Measurements from ENCODE around the gene SF1.

The SF1 gene

DNA sequence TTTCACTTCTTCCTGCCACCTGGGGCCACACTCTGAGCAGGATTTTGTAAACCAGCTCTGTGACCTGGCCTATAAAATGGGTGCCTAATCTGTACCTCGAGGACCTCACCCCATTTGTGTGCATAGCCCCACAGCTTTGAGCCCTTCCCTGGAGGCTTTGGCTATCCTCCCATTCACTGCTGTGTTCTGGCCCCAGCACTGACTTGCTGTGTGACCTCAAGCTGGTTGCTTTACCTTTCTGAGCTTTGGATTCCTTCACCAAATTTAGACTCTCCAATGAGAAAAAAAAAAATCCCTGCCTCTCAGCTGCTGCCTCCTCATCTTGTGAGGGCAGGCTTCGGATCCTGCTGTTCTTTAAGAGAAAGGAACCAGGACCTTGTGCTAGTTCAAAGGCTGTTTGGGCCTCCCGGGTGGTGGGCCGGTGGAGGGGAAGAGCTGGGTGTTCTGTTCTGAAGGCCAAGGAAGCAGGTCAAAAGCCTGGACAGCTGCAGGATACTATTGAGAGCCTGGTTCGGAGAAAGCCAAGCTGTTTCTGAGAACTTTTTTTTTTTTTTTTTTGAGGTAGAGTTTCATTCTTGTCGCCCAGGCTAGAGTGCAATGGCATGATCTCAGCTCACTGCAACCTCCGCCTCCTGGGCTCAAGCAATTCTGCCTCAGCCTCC is 17.5 kb downstream of the SF1 start:
- no peak for DNase-seq

DNA sequence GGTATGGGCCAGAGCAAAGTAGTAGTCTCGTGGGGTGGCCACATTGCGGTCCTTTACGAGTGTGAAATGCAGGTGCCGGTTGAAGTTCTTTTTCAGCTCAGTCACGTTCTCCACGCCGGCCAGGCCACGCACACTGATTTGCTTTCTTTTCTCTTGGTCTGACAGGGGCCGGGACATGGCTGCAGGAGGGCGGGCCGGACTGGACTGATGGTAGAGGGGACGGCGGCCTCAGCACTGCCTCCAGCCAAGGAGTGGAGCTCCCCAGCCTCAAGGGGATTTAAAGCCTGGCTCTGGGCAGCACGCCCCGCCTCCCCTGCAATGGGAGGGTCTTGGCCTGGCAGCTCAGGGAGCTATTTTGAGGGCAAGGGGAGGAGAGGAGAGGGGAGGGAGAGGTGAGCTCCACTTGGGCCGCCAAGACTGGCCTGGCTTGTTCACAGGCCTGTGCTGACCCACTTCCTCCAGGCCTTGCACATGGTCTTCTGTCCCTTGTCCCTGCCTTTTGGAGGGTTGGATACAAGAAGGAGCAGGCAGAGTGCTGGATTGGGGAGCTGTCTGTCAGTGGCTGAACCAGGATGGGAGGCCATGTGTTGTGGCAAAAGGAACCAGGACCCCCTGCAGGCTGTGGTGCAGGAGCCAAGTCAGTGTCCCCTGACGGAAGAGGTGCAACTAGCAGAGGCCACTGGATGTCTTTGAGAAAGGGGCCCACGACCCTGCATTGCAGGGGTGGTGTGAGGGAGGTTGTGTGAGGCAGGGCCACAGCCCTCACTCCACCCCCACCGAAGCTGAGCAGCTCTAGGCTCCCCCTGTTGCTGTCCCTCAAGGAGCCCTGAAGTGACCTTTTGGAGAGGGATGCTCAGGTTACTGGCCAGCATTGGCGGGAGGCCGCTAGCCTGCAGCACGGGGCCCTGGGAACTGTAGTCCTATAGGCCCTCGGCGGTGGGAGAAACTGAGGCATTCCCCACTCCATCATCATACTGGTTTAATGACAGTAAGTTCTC is 18.3 kb downstream of the SF1 start, which contains the start of gene PYGM:
Gene PYGM, minus strand, starts transcription at position 253 of the 998 bp plus-strand sequence. Its CDS starts 76 bp downstream, at position 177.
- DNase-seq = no peak

DNA sequence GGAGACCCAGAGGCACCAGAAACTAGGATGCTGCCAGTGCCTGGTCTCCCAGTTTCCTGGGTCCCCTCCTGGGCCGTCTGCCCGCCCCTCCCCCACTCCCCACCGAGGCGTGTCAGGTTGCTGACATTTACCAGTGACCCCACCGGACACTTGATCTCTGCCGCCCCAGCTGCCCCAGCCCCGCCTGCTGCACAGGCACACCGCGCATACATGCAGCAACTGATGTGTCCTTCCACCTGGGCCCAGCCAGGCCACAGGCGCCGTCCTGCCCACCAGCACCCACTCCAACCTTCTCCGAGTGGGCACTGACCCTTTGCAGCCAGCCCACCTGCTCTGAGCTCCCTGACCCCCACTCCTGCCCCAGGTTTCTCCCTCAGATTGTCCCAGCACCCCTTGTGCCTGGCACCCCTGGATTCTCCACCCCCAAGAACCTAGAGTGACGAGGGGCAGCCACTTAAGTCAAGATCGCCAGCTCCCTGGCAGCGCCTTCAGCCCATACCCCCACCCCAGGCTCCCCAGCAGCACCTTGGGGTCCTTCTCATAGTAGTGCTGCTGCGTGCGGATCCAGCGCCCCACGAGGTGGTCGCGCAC is 19.1 kb downstream of the SF1 start:
- no peak for DNase-seq

DNA sequence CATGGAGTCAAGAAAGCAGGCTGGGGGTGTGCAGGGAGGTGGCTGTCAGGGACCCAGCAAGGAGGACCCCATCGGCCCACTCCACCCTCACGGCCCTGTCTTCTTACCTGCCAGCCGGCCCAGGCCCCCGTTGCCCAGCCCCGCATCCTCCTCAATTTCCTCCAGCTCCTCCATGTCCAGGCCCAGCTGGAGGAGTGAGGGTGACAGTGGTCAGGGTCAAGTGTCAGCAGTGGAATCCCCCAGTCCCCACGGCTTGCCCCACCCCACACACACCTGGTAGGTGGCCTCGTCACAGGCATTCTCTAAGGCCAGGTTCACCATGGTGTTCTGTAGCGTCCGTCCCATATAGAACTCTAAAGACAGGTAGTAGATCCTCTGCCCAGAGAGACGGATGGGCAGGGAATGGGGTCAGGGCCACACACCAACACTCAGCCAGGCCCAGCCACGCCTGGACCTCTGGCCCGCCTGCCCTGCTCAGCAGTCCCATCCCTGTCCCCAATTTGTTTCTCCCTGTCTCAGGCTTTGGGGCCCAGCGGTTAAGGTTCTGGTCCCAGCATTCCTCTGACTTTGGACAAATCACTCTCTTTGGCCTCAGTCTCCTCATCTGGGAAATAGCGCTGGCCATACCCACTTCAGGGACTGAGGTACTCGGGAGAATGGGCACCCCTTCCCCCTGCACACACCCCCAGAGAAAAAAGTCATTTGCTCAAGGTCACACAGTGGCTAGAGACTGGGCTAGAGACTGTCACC is 19.8 kb downstream of the SF1 start:
- no peak for DNase-seq

DNA sequence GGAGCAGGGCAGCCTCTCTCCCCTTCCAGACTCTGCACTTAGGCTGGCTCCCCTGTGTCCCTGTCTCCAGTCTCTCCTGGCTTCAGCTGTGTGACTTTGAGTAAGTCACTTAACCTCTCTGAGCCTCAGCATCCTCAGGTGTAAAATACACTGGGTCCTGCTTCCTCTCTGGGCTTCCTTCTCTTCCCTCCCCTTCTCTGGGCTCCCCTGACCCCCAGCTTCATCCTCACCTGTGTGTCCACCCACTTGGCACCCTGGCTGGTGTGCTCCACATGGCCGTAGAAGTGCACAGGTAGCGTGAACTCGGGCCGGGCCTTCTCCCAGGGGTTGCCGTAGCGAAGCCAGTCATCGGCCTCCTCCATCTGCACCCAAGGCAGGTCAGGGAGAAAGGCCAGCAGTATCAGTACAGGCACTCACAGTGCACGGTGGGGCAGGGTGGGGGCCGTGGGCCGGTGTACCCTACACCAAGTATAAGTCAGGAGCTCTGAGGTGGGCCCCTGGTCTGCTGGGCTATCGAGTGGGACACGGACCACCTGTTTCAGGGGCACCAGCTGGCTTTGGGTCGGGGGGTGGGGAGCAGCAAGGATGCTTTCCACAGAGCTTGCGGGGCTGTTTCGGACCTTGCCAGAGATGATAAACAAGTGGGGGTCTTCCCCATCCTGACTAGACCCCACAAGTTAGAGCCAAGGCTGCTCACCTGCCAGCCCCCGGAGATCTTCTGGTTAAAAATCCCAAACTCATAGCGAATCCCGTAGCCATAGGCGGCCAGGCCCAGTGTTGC is 20.6 kb downstream of the SF1 start:
- DNase-seq = no peak

DNA sequence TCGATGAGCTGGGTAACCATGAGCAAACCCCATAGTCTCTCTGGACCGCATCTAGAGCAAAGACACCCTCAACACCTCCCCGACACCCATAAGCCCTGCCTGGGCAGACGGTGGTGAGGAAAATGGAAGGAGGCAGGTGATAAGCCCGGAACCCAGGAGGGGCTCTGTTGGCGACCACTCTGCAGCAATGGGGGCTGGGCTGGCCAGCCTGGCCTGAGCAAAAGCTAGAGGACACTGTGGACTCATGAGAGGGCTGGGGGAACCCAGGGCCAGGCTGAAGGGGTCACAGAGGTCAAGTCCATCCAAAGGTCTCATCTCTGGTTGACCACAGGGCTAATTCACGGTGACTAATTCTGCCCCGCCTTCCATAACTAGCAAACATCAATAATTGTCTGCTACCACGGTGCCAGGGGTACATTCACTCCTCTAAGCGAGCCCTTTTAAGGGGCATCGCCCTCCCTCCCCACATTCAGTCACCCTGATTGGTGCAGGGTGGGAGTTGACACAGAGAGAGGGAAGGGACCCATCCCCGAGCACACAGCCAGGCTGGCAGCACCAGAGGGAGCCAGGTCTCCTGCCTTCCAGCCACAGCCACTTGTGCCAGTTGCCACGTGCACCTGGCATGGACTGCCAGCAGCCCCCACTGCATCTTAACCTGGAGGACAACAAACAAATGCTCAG is 22.5 kb downstream of the SF1 start:
- DNase-seq = no peak

DNA sequence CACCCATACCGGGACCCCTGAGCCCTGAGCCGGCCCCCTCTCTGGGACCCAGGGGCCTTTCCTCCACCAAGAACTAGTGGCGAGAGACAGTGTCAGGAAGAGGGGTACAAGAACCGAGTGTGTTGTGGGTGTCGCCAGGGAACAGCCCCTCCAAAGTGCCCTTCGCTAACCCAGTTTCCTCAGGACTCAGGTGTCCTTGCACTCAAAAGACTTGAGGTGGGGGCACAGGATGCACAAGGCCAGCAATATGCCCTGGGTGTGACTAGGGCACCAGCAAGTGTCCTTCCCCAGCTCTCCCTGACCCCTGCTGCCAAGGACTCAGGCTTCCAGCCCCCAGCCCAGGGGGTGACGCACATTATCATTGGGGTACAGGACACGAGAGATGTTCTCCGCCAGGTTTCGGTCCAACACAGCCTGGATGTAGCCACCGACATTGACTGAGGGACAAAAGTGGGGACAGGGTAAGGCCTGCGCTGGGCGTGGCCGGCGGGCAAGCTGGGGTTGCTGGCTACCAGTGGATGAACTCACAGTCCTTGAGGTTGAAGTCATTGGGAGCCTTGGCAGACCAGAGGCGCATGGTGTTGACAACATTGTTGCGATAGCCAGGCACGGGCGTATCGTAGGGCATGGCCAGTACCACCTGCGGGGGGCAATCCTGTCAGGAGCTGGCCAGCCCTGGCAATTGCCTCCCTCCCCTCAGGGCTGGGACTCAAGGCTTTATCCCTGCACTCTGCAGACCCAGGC is 23.3 kb downstream of the SF1 start:
- no peak for DNase-seq

DNA sequence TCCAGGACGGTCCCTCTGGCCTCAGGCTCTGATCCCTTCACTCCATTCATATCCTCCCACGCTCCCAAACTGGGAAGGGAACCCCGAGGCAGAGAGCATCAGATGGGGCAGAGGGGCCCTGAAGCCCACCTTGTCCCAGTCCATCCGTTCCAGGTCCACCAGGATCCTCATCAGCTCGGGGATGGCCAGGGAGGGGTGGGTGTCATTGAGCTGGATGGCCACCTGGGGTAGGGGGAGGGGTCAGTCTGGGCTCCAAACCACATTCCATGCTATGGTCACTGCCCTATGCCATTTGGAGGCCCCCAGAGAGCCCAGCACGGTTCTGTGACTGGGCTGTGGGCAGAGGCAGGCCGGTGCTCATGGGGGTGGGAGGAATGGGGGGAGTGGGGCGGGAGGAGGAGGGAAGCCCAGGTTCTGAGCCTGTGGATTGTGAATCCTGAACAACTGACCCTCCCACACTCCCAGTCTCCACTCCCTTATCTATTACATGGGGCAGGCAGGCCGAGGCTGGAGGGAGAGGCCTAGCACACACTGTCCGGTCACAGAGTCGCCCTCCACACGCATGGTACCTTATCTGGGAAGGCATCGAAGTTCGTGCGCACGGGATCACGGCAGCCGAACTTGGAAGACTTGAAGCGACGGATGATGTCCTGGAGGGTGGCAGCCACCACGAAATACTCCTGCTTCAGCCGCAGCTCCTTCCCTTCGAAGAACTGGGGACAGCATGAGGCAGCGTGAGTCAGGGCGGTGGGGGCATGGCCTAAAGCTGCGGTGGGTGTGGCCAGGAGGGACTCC is 24.0 kb downstream of the SF1 start:
- no peak for DNase-seq

DNA sequence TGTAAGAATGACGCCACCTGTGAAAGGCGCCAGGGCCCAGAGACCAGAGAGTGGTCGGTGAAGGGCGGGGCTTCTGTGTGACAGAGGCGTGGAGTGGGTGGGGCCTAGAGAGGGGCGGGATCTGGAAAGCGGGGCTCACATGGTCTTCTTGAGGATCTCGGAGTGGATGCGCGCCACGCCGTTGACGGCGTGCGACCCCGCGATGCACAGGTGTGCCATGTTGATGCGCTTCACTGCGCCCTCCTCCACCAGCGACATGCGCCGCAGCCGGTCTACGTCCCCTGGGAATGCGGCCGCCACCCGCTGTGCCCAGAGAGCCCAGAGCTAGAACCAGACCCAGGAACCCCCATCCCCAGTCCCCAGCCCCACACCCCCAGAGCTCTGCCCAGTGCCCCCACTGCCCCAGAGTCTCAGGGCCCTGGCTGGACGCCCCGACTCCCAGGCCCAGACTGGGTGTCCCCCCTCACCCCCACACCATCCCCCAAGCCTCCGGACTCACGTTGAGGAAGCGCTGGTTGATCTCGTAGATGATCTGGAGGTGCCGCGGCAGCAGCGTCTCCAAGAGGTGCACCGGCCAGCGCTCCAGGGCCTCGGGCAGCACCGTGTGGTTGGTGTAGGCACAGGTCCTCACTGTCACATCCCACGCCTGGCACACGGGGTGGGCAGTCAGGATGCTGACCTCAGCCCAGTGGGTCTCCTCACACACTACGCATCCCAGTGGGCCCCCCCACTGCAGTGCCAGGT is 24.8 kb downstream of the SF1 start:
- no peak for DNase-seq

DNA sequence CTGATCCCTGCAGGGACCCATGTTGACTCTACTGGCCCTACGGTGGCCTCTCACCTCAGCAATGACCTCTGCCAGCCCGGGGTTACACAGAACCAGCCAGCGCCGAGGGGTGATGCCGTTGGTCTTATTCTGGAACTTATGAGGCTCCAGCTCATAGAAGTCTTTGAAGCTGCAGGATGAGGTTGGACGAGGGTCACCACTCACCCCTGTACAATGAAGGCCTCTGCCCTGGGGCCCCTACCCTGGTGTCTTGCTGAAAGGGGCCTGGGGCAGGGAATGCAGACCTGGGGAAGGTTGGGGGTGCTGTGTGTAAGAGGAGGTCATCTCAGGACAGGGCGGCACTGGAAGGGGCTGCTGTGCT is 25.3 kb downstream of the SF1 start:
- DNase-seq = no peak

DNA sequence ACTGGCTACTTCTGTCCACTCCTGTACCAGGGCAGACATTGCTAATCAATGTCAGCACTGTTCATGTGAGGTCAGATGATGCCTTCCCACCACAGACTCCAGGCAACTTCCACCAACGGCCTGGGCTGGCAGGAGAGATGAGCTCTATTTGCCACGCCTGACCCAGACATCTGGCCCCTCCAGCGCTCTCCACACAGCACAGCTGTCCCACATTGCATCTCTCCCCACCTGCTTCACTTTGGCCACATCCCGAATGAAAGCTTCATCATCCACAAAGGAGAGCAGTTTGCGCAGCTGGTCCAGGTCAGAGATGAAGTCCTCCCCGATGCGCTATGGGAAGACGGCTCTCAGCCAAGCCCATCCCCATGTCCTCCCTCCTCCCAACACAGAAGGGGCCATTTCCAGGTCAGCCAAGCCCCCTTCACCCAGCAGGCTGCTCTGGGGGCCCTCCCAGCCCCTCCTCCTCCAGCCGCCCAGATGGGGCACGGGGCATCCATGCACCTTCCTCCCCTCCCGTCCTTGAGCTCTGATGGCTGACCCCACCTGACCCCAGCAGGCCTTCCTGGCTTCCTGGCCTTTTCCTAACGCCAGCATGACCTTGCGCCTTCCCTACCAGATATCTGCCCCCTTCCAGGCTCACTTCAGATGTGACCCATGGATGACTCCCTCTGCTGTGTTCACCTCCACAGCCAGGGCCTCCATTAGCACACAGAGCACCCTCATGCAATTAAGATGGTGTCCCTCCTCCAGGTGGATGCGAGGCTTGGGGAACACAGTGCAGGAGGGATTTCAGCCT is 26.0 kb downstream of the SF1 start:
- no peak for DNase-seq

DNA sequence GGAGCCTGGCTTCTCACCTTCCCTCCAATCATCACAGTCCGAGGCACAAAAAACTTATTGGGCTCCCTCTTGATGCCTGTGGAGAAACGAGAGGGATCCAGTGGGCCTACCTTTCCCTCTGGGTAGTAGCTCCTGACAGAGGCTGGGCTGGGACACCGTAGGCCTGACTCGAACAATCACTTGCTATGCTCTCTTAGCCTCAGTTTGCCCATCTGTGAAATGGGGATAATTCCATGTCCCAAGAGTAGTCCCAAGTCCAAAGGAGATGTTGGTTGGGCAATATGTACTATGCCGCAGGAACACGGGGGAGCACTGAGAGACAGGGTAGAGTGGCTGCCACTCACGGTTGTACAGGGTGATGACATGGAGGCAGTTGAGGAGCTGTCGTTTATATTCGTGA is 26.8 kb downstream of the SF1 start:
- no peak for DNase-seq

DNA sequence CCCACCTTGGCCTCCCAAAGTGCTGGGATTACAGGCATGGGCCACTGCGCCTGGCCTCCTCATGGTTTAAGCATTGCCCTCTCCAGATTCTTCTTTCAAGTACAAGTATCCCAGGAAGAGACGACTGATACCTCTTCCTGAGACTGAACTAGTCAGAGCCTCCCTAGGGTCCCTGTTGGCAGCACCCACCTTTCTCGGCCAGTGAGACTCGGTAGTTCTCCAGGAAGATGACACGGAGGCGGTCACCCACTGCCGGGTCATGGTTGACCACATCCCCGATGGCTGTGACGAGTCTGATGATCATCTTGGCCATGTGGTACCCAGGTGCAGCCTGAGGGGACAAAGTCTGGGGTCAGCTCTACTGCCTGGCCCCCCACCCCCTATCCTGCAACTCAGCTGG is 27.2 kb downstream of the SF1 start:
- DNase-seq = no peak

DNA sequence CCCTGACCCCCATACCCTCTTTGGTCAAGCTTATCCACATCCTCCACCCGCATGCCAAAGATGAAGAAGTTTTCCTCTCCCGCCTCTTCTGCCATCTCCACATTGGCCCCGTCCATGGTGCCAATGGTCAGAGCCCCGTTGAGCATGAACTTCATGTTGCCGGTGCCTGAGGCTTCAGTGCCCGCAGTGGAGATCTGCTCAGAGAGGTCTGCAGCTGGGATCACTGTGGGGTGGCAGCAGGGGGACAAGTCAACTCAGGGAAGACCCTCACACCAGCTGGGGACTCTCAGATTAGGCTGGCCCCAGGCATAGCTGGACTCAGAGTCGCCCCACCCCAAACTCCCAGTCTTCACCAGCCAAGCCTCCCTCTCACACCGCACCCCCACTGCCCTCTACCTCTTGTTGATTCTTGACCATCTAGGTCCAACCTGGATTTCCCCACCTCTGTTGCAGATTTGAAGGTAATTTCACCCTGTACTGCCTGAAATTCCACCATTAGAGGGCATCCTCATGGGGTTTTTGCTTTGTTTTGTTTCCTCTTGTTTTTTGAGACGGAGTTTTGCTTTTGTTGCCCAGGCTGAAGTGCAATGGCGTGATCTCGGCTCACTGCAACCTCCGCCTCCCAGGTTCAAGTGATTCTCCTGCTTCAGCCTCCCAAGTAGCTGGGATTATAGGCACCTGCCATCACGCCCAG is 27.8 kb downstream of the SF1 start:
- no peak for DNase-seq

DNA sequence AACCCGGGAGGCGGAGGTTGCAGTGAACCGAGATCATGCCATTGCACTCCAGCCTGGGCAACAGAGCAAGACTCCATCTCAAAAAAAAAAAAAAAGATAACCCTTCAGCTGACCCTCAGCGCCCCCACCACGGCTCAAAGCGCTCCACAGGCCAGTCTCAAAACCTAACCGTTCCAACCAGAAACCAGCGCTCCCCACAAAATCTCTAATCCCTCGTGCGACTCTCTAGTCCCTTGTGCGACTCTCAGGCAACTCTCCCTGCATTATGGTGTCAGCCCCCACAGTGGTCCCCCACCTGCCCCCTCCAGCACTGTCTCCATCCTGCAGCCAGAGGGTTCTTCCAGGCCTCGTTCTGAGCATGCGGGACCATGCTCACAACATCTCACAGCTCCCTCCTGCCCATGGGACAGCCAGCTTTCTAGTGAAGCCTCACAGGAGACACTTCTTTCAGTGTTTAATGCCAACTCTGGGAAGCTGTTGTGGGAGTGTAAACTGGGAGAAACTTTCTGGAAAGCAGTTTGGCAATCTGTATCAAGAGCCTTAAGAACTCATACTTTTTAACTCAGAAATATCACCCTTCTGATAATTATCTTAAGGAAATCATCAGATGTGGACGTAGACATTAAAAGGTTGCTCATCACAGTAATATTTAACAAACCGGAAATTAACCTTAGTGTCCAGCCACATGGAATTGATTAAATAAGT is 30.2 kb downstream of the SF1 start:
- no peak for DNase-seq

DNA sequence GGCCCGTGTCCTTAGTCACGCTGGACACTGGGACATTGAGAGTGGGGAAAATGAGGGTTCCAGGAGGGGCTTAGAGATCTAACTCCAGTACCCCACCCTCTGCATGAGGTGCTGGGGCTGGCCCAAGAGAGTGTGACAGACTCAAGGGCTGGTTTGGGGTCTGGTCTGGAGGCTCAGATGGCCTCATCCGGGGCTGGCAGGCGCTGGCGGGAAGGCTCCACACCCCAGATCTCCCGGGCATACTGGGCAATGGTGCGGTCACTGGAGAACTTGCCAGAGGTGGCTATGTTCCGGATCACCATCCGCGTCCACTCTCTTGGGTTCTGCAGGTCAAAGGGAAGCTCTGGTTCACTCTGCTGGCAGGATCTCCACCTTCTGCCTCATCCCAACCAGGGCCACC is 31.9 kb downstream of the SF1 start:
- no peak for DNase-seq

Measured in effector CD8-positive, alpha-beta T cell (primary cell).